IPS-15b (cell line): ENCODE measurements around the gene STK24.

Experiments
- H3K27me3 ChIP-seq: one replicate; pipeline ENCODE4 v1.6.1; 2013; ENCODE audit warnings: low read length; ENCODE audit not compliant: control insufficient read depth, insufficient read depth
- H3K36me3 ChIP-seq: one replicate; pipeline ENCODE4 v1.6.1; 2013; ENCODE audit warnings: low read length; ENCODE audit not compliant: control insufficient read depth, insufficient read depth
- H3K4me1 ChIP-seq: one replicate; pipeline ENCODE4 v1.6.1; 2013; ENCODE audit warnings: mild to moderate bottlenecking, low read length; ENCODE audit not compliant: control insufficient read depth, insufficient read depth
- H3K4me3 ChIP-seq: one replicate; pipeline ENCODE4 v1.5.1; 2013; ENCODE audit warnings: low read depth, low read length
- H3K9ac ChIP-seq: one replicate; pipeline ENCODE4 v1.6.1; 2013; ENCODE audit warnings: low read depth, mild to moderate bottlenecking, low read length
- H3K9me3 ChIP-seq: one replicate; pipeline ENCODE4 v1.6.1; 2013; ENCODE audit warnings: mild to moderate bottlenecking, low read length; ENCODE audit not compliant: control insufficient read depth, insufficient read depth

STK24 gene

GRCh38 chr13:98537306-98537705 lies 39.6 kb downstream of the STK24 start:
- Histone ChIP-seq H3K9ac (no peak overlapping the region), H3K9me3 (no peaks in the 10 kb centered on the region), H3K4me1 (no peaks in the 10 kb centered on the region), H3K36me3 (no peaks in the 10 kb centered on the region), H3K27me3 (no peaks in the 10 kb centered on the region), H3K4me3 (no peak overlapping the region)

- H3K9ac ChIP-seq, result no peak overlapping the region
- H3K27me3 ChIP-seq, result no peaks in the 10 kb centered on the region
- no peaks in the 10 kb centered on the region for H3K36me3 ChIP-seq
- H3K4me1 ChIP-seq, result no peaks in the 10 kb centered on the region
- no peak overlapping the region for H3K4me3 ChIP-seq
- H3K9me3 ChIP-seq, result no peaks in the 10 kb centered on the region
Observed at GRCh38 chr13:98536729-98537128, 40.2 kb downstream of the STK24 start.

- no peaks in the 10 kb centered on the region for H3K27me3 ChIP-seq
- H3K9ac ChIP-seq, result no peak overlapping the region
- no peaks in the 10 kb centered on the region for H3K9me3 ChIP-seq
- no peak overlapping the region for H3K4me3 ChIP-seq
- no peaks in the 10 kb centered on the region for H3K4me1 ChIP-seq
- no peaks in the 10 kb centered on the region for H3K36me3 ChIP-seq
Observed at GRCh38 chr13:98535501-98536354, 41.2 kb downstream of the STK24 start.

GRCh38 chr13:98534821-98535220 lies 42.1 kb downstream of the STK24 start:
- no peaks in the 10 kb centered on the region for H3K9me3 ChIP-seq
- H3K4me3 ChIP-seq, result no peak overlapping the region
- H3K36me3 ChIP-seq, result no peaks in the 10 kb centered on the region
- H3K4me1 ChIP-seq, result no peaks in the 10 kb centered on the region
- H3K27me3 ChIP-seq, result no peaks in the 10 kb centered on the region
- H3K9ac ChIP-seq, result no peak overlapping the region

DNA sequence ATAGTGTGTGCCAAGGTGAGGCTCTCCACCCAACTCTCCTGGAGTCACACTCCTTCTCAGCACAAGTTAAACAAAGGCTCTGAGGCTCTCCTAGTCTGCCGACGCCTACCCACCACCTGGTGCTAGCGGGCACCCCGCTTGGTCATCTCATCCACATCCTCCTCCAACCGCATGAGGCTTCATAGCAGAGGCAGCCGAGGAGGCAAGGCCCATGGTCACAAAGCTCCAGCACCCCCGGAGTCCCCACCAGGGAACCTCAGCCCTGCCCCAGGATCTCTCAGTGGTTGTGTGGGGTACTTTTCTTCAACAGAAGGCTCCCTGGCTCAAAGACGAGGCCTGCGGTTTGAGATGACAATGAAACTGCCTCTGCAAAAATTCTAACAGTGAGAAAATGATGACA lies 43.0 kb downstream of the STK24 start:
- H3K4me1 ChIP-seq, result no peaks in the 10 kb centered on the region
- peaks cover 2% of the 10 kb centered on the region for H3K36me3 ChIP-seq
- no peaks in the 10 kb centered on the region for H3K9me3 ChIP-seq
- no peaks in the 10 kb centered on the region for H3K27me3 ChIP-seq
- no peak overlapping the region for H3K4me3 ChIP-seq
- no peak overlapping the region for H3K9ac ChIP-seq

GRCh38 chr13:98532254-98532653 lies 44.7 kb downstream of the STK24 start:
- Histone ChIP-seq H3K36me3 (peaks cover 2% of the 10 kb centered on the region), H3K4me1 (no peaks in the 10 kb centered on the region), H3K4me3 (no peak overlapping the region), H3K9ac (no peak overlapping the region), H3K27me3 (no peaks in the 10 kb centered on the region), H3K9me3 (no peaks in the 10 kb centered on the region)

DNA sequence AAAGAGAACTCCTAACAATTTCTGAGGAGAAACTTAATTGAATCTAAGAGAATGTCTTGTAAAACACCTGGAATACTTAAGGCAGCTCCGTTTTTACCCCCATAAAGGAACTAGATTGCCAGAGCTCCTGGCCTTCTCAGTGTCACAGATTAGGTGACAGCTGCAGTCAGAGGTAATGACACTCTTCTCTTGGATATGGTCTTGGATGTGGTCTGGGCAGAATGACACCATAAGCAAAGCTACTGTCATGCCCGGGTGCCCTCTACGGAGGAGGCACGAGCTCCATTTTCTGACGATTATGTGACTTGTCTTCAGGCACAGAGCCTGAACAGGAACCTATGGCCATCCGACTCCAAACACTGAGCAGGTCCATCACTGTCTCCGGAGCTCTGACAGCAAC lies 46.7 kb downstream of the STK24 start:
- Histone ChIP-seq H3K4me1 (peaks cover 6% of the 10 kb centered on the region), H3K27me3 (no peaks in the 10 kb centered on the region), H3K4me3 (no peak overlapping the region), H3K9ac (no peak overlapping the region), H3K9me3 (no peaks in the 10 kb centered on the region), H3K36me3 (peaks cover 2% of the 10 kb centered on the region)

DNA sequence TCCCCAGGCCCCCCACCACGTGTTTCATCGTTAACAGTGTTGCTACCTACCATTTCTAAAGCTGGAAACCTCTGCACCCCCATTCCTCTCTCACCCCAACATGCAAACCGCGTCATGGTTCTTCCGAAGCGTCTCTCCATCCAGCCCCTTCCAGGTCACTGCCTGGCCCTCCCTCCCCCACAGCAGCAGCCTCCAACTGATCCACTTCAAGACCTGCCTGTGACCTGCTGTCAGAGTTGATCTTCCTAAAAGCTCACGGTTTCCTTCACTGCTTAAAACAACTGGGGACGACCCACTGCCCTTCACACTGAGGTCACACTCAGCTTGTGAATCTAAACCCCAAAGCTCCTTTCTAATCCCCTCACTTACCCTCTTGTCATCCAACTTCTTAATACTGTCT lies 47.7 kb downstream of the STK24 start:
- Histone ChIP-seq H3K9ac (no peak overlapping the region), H3K27me3 (no peaks in the 10 kb centered on the region), H3K4me3 (no peak overlapping the region), H3K9me3 (no peaks in the 10 kb centered on the region), H3K36me3 (peaks cover 2% of the 10 kb centered on the region), H3K4me1 (peaks cover 9% of the 10 kb centered on the region)

DNA sequence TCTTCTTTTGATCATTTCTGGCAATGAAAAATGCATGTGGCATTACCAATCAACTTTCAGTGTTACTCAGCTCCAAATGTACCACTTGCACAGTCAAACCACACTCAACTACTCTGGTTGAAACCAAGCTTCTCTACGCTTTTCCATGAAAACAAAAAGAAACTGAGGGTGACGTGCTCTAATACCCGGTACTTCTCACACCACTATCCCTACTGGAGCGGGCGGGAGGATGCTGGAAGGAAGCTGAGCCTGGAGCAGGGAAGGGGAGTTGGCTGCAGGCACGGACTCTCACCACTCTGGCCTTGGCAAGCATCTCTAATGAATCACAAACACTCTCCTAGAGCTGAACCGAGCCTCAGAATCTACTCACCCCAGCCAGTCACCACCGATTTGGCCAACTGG lies 48.2 kb downstream of the STK24 start:
- Histone ChIP-seq H3K9me3 (no peaks in the 10 kb centered on the region), H3K36me3 (peaks cover 7% of the 10 kb centered on the region), H3K4me3 (no peak overlapping the region)

DNA sequence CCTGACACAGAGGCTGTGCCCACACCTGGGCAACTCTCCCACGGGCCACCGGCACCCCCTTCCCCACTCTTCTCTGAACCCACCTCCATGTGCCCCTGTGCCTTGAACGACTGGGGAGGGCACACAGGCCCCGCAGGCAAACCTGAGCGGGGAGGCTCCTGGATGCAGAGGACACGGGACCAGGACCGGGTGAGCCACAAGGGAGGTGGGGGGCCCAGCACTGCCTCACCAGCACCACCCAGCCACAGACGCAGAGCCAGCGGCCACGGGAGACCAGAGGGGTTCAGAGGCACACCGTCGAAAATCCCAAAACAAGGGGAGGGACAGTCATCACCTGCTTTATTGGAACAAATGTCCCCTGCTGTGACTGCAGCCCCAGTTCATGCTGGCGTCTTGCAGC lies 49.4 kb downstream of the STK24 start:
- H3K4me1 ChIP-seq, result peaks cover 14% of the 10 kb centered on the region
- no peaks in the 10 kb centered on the region for H3K27me3 ChIP-seq
- peaks cover 7% of the 10 kb centered on the region for H3K36me3 ChIP-seq
- no peak overlapping the region for H3K9ac ChIP-seq
- no peaks in the 10 kb centered on the region for H3K9me3 ChIP-seq
- no peak overlapping the region for H3K4me3 ChIP-seq

More for the DNA sequence above, 48.2 kb downstream of the STK24 start:
- Histone ChIP-seq H3K27me3 (no peaks in the 10 kb centered on the region), H3K9ac (no peak overlapping the region), H3K4me1 (peaks cover 9% of the 10 kb centered on the region)

DNA sequence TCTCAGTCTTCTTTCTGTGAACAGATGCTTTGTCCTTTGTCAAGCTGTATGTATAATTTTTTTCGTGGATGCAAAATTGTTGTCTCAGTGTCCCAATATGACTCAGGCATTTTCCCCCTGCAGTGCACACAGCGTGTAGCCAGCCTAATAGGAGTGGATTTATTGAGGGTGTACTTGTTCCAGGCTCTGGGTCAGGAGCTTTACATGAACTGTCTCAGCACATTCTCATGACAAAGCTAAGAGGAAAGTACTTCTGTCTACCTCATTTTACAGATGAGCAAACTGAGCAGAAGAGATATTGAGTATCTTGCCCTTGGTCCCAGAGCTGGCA lies 50.8 kb downstream of the STK24 start:
- Histone ChIP-seq H3K9ac (no peak overlapping the region), H3K36me3 (peaks cover 7% of the 10 kb centered on the region), H3K4me3 (no peak overlapping the region), H3K9me3 (no peaks in the 10 kb centered on the region), H3K4me1 (peaks cover 24% of the 10 kb centered on the region), H3K27me3 (no peaks in the 10 kb centered on the region)

- Histone ChIP-seq H3K9me3 (no peaks in the 10 kb centered on the region), H3K4me3 (no peak overlapping the region), H3K4me1 (peaks cover 27% of the 10 kb centered on the region), H3K27me3 (no peaks in the 10 kb centered on the region), H3K36me3 (peaks cover 7% of the 10 kb centered on the region), H3K9ac (peak overlapping the region; percentile 37)
Observed at GRCh38 chr13:98525456-98526181, 51.3 kb downstream of the STK24 start.
